ENCODE data around the gene ZNF557. TPM values are rescaled to one million over a fixed set of nuclear protein-coding genes. Genes with fewer than 3 reads are reported as not detected.
"Not testable (repeated sequence)": the region's sequence is repeated elsewhere in the genome, so short reads cannot be mapped to it uniquely, and the experiment has no call there.

Gene ZNF557
- total RNA-seq (2014; rRNA removed; shearing (Covaris generic)), result 5.7 and 9.4 TPM in 2 replicates

GRCh38 chr19:7069042-7069903 is at the start of gene ZNF557:
Gene ZNF557 (plus strand): TSS chr19:7069703. CDS start chr19:7075075, 5,372 bp downstream.
- peaks cover 42% of the 10 kb centered on the region for H3K36me3 ChIP-seq
- DNase-seq (ENCODE audit: low read depth in 1 of 2, low spot score in 2 of 2), result peak; percentile 96 to 98
- peak within 1 kb of the TSS; percentile 79 for H3K4me3 ChIP-seq
- H3K4me1 ChIP-seq (replicated peaks), result peaks cover 7% of the 10 kb centered on the region; the same call in 1 of the 2 replicates
- peak within 1 kb of the TSS; percentile 14 for H3K27ac ChIP-seq
- H3K27me3 ChIP-seq (replicated peaks), result no peaks in the 10 kb centered on the region
- peaks cover 9% of the 10 kb centered on the region for H3K9me3 ChIP-seq (replicated peaks)

GRCh38 chr19:7021331-7021730 is 48.2 kb upstream of the ZNF557 start, which contains the start of gene MBD3L2B:
Gene MBD3L2B (minus strand): TSS chr19:7021431. CDS start chr19:7021397, 34 bp downstream.
- not testable (repeated sequence) for H3K4me3 ChIP-seq; DNase-seq (ENCODE audit: low read depth in 1 of 2, low spot score in 2 of 2); H3K4me1 ChIP-seq (replicated peaks); H3K27me3 ChIP-seq (replicated peaks); H3K9me3 ChIP-seq (replicated peaks); H3K27ac ChIP-seq; H3K36me3 ChIP-seq

DNA sequence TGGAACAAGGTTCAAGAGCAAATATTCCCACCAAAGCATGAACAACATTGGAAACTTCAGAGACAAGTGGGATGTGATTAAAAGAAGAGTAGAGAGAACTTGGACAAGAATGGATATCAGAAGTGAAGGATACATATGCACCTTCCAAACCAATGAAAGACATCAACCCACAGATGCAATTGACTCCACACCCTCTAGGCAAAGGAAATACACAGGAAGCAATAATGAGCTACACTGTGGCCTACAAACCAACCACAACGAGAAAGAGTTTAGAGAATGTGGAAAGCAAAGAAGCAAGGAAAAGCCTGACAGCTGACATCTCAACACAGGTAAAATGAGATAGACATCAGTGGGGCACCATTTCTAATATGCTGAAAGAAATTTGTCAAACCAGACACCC is 40.7 kb upstream of the ZNF557 start:
- not testable (repeated sequence) for H3K27ac ChIP-seq; H3K9me3 ChIP-seq (replicated peaks); H3K4me3 ChIP-seq; H3K4me1 ChIP-seq (replicated peaks); DNase-seq (ENCODE audit: low read depth in 1 of 2, low spot score in 2 of 2); H3K27me3 ChIP-seq (replicated peaks); H3K36me3 ChIP-seq

DNA sequence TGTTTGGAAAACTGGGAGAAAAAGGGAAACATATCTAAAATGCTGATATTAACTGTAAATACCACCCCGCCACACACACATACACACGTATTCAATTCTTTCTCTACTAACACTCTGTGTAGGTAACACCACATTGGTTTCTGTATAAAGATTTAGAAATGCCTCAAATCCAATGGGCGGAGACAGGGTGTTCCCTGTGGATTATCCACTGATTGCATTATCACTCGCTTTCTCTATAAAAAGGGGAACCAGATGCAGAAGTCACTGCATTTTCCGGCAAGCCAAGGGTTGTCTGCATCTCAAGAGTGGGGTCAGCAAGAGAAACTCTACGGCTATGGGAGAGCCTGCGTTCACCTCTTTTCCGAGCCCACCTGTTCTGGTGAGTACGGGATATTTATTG is 39.2 kb upstream of the ZNF557 start, which contains the start of gene MBD3L5:
TSS of gene MBD3L5 (plus strand) at position 301 of the 400 bp plus-strand sequence. CDS start at position 335, 34 bp downstream.
- DNase-seq (ENCODE audit: low read depth in 1 of 2, low spot score in 2 of 2); H3K27me3 ChIP-seq (replicated peaks); H3K4me3 ChIP-seq; H3K36me3 ChIP-seq; H3K4me1 ChIP-seq (replicated peaks); H3K27ac ChIP-seq; H3K9me3 ChIP-seq (replicated peaks): not testable (repeated sequence)

DNA sequence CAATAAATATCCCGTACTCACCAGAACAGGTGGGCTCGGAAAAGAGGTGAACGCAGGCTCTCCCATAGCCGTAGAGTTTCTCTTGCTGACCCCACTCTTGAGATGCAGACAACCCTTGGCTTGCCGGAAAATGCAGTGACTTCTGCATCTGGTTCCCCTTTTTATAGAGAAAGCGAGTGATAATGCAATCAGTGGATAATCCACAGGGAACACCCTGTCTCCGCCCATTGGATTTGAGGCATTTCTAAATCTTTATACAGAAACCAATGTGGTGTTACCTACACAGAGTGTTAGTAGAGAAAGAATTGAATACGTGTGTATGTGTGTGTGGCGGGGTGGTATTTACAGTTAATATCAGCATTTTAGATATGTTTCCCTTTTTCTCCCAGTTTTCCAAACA is 29.4 kb upstream of the ZNF557 start, which contains the start of gene MBD3L4:
TSS of gene MBD3L4 (minus strand) at position 101 of the 400 bp plus-strand sequence. CDS start at position 66, 35 bp downstream.
- H3K36me3 ChIP-seq, result not testable (repeated sequence)

GRCh38 chr19:7041563-7041962 is 27.9 kb upstream of the ZNF557 start:
- not testable (repeated sequence) for DNase-seq (ENCODE audit: low read depth in 1 of 2, low spot score in 2 of 2); H3K9me3 ChIP-seq (replicated peaks); H3K4me3 ChIP-seq; H3K36me3 ChIP-seq; H3K4me1 ChIP-seq (replicated peaks); H3K27me3 ChIP-seq (replicated peaks); H3K27ac ChIP-seq

More for the DNA sequence above, 29.4 kb upstream of the ZNF557 start, which contains the start of gene MBD3L4:
- H3K9me3 ChIP-seq (replicated peaks); H3K4me3 ChIP-seq; H3K27me3 ChIP-seq (replicated peaks); DNase-seq (ENCODE audit: low read depth in 1 of 2, low spot score in 2 of 2); H3K4me1 ChIP-seq (replicated peaks); H3K27ac ChIP-seq: not testable (repeated sequence)

- not testable (repeated sequence) for H3K27ac ChIP-seq; H3K4me1 ChIP-seq (replicated peaks); DNase-seq (ENCODE audit: low read depth in 1 of 2, low spot score in 2 of 2); H3K36me3 ChIP-seq; H3K27me3 ChIP-seq (replicated peaks); H3K4me3 ChIP-seq; H3K9me3 ChIP-seq (replicated peaks)
Observed at GRCh38 chr19:7049021-7049420, 20.5 kb upstream of the ZNF557 start, which contains the start of gene MBD3L2. Gene MBD3L2 (plus strand): TSS chr19:7049321. CDS start chr19:7049374, 53 bp downstream.

DNA sequence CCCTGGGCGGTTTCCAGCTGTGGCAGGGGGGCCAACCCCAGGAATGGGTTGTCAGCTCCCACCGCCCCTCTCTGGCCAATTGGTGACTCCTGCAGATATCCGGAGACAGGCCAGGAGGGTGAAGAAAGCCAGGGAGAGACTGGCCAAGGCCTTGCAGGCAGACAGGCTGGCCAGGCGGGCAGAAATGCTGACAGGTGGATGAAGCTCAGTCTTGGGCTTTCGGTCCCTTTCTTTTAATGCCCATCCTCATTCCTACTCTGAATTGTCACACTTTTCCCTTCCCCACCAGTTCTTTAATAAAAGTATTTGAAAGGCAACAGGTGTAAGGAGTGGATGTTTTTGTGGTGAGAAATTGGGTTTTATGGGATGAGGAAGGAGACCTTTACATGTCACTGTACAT is 18.1 kb upstream of the ZNF557 start:
- H3K9me3 ChIP-seq (replicated peaks); H3K36me3 ChIP-seq; H3K27me3 ChIP-seq (replicated peaks); H3K27ac ChIP-seq; H3K4me3 ChIP-seq; H3K4me1 ChIP-seq (replicated peaks): not testable (repeated sequence)
- peak in 1 of 2 experiments; percentile 35 for DNase-seq (ENCODE audit: low read depth in 1 of 2, low spot score in 2 of 2)

- not testable (repeated sequence) for DNase-seq (ENCODE audit: low read depth in 1 of 2, low spot score in 2 of 2); H3K27me3 ChIP-seq (replicated peaks); H3K9me3 ChIP-seq (replicated peaks); H3K4me3 ChIP-seq; H3K36me3 ChIP-seq; H3K27ac ChIP-seq; H3K4me1 ChIP-seq (replicated peaks)
Observed at GRCh38 chr19:7052896-7053295, 16.6 kb upstream of the ZNF557 start.

GRCh38 chr19:7054635-7055368 is 14.7 kb upstream of the ZNF557 start:
- not testable (repeated sequence) for H3K9me3 ChIP-seq (replicated peaks); H3K4me1 ChIP-seq (replicated peaks); DNase-seq (ENCODE audit: low read depth in 1 of 2, low spot score in 2 of 2); H3K36me3 ChIP-seq; H3K27me3 ChIP-seq (replicated peaks); H3K27ac ChIP-seq; H3K4me3 ChIP-seq

GRCh38 chr19:7055679-7056078 is 13.8 kb upstream of the ZNF557 start:
- not testable (repeated sequence) for DNase-seq (ENCODE audit: low read depth in 1 of 2, low spot score in 2 of 2); H3K27me3 ChIP-seq (replicated peaks); H3K9me3 ChIP-seq (replicated peaks); H3K4me1 ChIP-seq (replicated peaks); H3K27ac ChIP-seq; H3K4me3 ChIP-seq; H3K36me3 ChIP-seq

DNA sequence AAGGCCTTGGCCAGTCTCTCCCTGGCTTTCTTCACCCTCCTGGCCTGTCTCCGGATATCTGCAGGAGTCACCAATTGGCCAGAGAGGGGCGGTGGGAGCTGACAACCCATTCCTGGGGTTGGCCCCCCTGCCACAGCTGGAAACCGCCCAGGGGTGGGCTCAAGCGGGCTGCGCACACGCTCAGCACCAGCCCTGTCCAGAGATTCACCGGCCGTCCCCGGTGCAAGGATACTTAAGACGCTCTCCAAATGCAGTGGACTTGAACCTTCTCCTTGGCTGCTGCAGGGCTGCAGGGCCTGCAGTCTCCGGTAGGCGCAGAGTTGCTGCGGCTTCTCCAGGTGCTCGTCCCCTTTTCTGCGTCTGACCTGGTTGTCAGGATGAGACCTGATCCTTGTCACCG is 13.1 kb upstream of the ZNF557 start:
- not testable (repeated sequence) for H3K4me1 ChIP-seq (replicated peaks); H3K9me3 ChIP-seq (replicated peaks); H3K27me3 ChIP-seq (replicated peaks); H3K4me3 ChIP-seq; H3K36me3 ChIP-seq; H3K27ac ChIP-seq
- peak in 1 of 2 experiments; percentile 21 for DNase-seq (ENCODE audit: low read depth in 1 of 2, low spot score in 2 of 2)

- H3K4me1 ChIP-seq (replicated peaks); H3K36me3 ChIP-seq; H3K9me3 ChIP-seq (replicated peaks); DNase-seq (ENCODE audit: low read depth in 1 of 2, low spot score in 2 of 2); H3K4me3 ChIP-seq; H3K27me3 ChIP-seq (replicated peaks); H3K27ac ChIP-seq: not testable (repeated sequence)
Observed at GRCh38 chr19:7058576-7058975, 10.9 kb upstream of the ZNF557 start, which contains the start of gene MBD3L3. Gene MBD3L3 (minus strand): TSS chr19:7058676. CDS start chr19:7058605, 71 bp downstream.

DNA sequence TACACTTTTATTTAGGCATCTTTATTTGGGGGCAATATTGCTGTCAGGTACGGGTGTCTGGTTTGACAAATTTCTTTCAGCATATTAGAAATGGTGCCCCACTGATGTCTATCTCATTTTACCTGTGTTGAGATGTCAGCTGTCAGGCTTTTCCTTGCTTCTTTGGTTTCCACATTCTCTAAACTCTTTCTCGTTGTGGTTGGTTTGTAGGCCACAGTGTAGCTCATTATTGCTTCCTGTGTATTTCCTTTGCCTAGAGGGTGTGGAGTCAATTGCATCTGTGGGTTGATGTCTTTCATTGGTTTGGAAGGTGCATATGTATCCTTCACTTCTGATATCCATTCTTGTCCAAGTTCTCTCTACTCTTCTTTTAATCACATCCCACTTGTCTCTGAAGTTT is 9.5 kb upstream of the ZNF557 start:
- not testable (repeated sequence) for H3K9me3 ChIP-seq (replicated peaks); H3K36me3 ChIP-seq; H3K27me3 ChIP-seq (replicated peaks); DNase-seq (ENCODE audit: low read depth in 1 of 2, low spot score in 2 of 2); H3K4me3 ChIP-seq; H3K4me1 ChIP-seq (replicated peaks); H3K27ac ChIP-seq

Measured in SJSA1 (cell line).